Effector memory CD4-positive, alpha-beta T cell (primary cell): Measurements from ENCODE around the gene ZKSCAN3.

Experiments
- DNase-seq, 3 donors: peaks; one replicate each; pipeline ENCODE4 v3.0.0-alpha.2; 2020
- H3K27ac ChIP-seq: 2 replicates; pipeline ENCODE4 v1.7.0; 2013; ENCODE audit warnings: mild to moderate bottlenecking, low read length, moderate library complexity; ENCODE audit not compliant: insufficient read depth, poor library complexity, severe bottlenecking
- H3K27me3 ChIP-seq: replicated peaks from 2 replicates; pipeline ENCODE4 v1.7.0; 2013; ENCODE audit warnings: mild to moderate bottlenecking, low read length; ENCODE audit not compliant: insufficient read depth, control insufficient read depth, poor library complexity, severe bottlenecking
- H3K36me3 ChIP-seq: 2 replicates; pipeline ENCODE4 v1.7.0; 2013; ENCODE audit warnings: mild to moderate bottlenecking, low read length, moderate library complexity; ENCODE audit not compliant: control insufficient read depth, insufficient read depth
- H3K4me1 ChIP-seq: 2 replicates; pipeline ENCODE4 v1.7.0; 2013; ENCODE audit warnings: low read length, mild to moderate bottlenecking; ENCODE audit not compliant: control insufficient read depth, insufficient read depth, poor library complexity, severe bottlenecking
- H3K4me3 ChIP-seq: 2 replicates; pipeline ENCODE4 v1.7.0; 2013; ENCODE audit warnings: low read length, low read depth, mild to moderate bottlenecking; ENCODE audit not compliant: insufficient read depth, poor library complexity, severe bottlenecking
- H3K9me3 ChIP-seq: 2 replicates; pipeline ENCODE4 v1.7.0; 2013; ENCODE audit warnings: mild to moderate bottlenecking, low read length, moderate library complexity; ENCODE audit not compliant: control insufficient read depth

ZKSCAN3 gene

GRCh38 chr6:28413681-28414080 is 63.9 kb downstream of the ZKSCAN3 start:
- no peaks in the 10 kb centered on the region for H3K36me3 ChIP-seq
- H3K4me1 ChIP-seq: no peaks in the 10 kb centered on the region
- no peak overlapping the region for H3K4me3 ChIP-seq
- no peak overlapping the region for H3K27ac ChIP-seq
- no peaks in the 10 kb centered on the region for H3K9me3 ChIP-seq
- DNase-seq: no peak
- H3K27me3 ChIP-seq: peaks cover 2% of the 10 kb centered on the region
